ENCODE results near the gene UROD. TPM values are rescaled to one million over a fixed set of nuclear protein-coding genes. Genes with fewer than 3 reads are reported as not detected.

UROD gene
- total RNA-seq, 1 experiment from 2014 or later, result 118 TPM

GRCh38 chr1:45044916-45045315 lies 32.9 kb downstream of the UROD start (continued):
- no peak for TF ChIP-seq FOXK1 (CRISPR knock-in tag; IDR thresholded peaks at IDR 0.05)

GRCh38 chr1:45047032-45047431 lies 35.0 kb downstream of the UROD start:
- Mint-ChIP-seq H3K36me3 (no peaks in the 10 kb centered on the region), H3K27ac (no peak overlapping the region), H3K4me3 (no peak overlapping the region), H3K4me1 (peaks cover 15% of the 10 kb centered on the region), H3K9me3 (no peaks in the 10 kb centered on the region), H3K27me3 (ENCODE audit: low read depth) (no peaks in the 10 kb centered on the region)
- TF ChIP-seq TEAD1 (CRISPR knock-in tag; IDR thresholded peaks at IDR 0.05) (no peak), ATF6 (CRISPR knock-in tag; IDR thresholded peaks at IDR 0.05) (no peak), NR2C2 (CRISPR knock-in tag; IDR thresholded peaks at IDR 0.05) (no peak), GRHL2 (CRISPR knock-in tag; IDR thresholded peaks at IDR 0.05; ENCODE audit: insufficient replicate concordance, severe bottlenecking) (no peak), ATF2 (CRISPR knock-in tag; IDR thresholded peaks at IDR 0.05; ENCODE audit: borderline replicate concordance, low read depth) (no peak), ZMAT4 (CRISPR knock-in tag; IDR thresholded peaks at IDR 0.05) (no peak), CREB1 (CRISPR knock-in tag; IDR thresholded peaks at IDR 0.05) (no peak)
- ATAC-seq (no peak), DNase-seq (ENCODE audit: low spot score) (no peak)
- CTCF ChIA-PET, result no interaction called here
- POLR2A ChIA-PET, result no interaction called here

GRCh38 chr1:45051005-45051772 lies 39.1 kb downstream of the UROD start:
- DNase-seq (ENCODE audit: low spot score), result no peak
- H3K27me3 Mint-ChIP-seq (ENCODE audit: low read depth), result no peaks in the 10 kb centered on the region
- no peak for ATAC-seq
- H3K9me3 Mint-ChIP-seq, result no peaks in the 10 kb centered on the region
- H3K4me3 Mint-ChIP-seq, result no peak overlapping the region
- CTCF ChIA-PET, result interaction anchor here (0.7 to 1.2 kb wide), 3 partner anchors 33 to 449 kb away, joined by 3 to 6 read pairs (median 4); partner anchors contain the start of genes CCDC163 and MMACHC
- POLR2A ChIA-PET, result no interaction called here
- H3K36me3 Mint-ChIP-seq, result no peaks in the 10 kb centered on the region
- no peak for TF ChIP-seq E2F4 (CRISPR knock-in tag; IDR thresholded peaks at IDR 0.05; ENCODE audit: borderline replicate concordance, low read depth)
- no peak for TF ChIP-seq ETV6 (CRISPR knock-in tag; IDR thresholded peaks at IDR 0.05)
- no peak for TF ChIP-seq GABPB1 (CRISPR knock-in tag; IDR thresholded peaks at IDR 0.05)
- no peak for TF ChIP-seq IRF1 (CRISPR knock-in tag; IDR thresholded peaks at IDR 0.05)
- no peak for TF ChIP-seq ZNF423 (CRISPR knock-in tag; IDR thresholded peaks at IDR 0.05)
- TF ChIP-seq ATF2 (CRISPR knock-in tag; IDR thresholded peaks at IDR 0.05; ENCODE audit: borderline replicate concordance, low read depth), result no peak
- TF ChIP-seq ZNF317 (CRISPR knock-in tag; IDR thresholded peaks at IDR 0.05; ENCODE audit: borderline replicate concordance, low read depth), result no peak
- TF ChIP-seq MLX (CRISPR knock-in tag; IDR thresholded peaks at IDR 0.05), result no peak
- TF ChIP-seq FOXK1 (CRISPR knock-in tag; IDR thresholded peaks at IDR 0.05), result no peak
- TF ChIP-seq OVOL2 (CRISPR knock-in tag; IDR thresholded peaks at IDR 0.05; ENCODE audit: borderline replicate concordance), result no peak
- no peak for TF ChIP-seq ZBTB43 (CRISPR knock-in tag; IDR thresholded peaks at IDR 0.05)
- TF ChIP-seq TCF7 (CRISPR knock-in tag; IDR thresholded peaks at IDR 0.05; ENCODE audit: low read depth), result no peak
- TF ChIP-seq USF2 (CRISPR knock-in tag; IDR thresholded peaks at IDR 0.05), result no peak
- TF ChIP-seq GTF2I (CRISPR knock-in tag; conservative IDR thresholded peaks at IDR 0.05), result no peak
- TF ChIP-seq CREB1 (CRISPR knock-in tag; IDR thresholded peaks at IDR 0.05), result no peak
- no peak for TF ChIP-seq MXD4 (CRISPR knock-in tag; IDR thresholded peaks at IDR 0.05; ENCODE audit: borderline replicate concordance)
- no peak for TF ChIP-seq CREM (CRISPR knock-in tag; IDR thresholded peaks at IDR 0.05)
- H3K4me1 Mint-ChIP-seq, result no peaks in the 10 kb centered on the region
- no peak overlapping the region for H3K27ac Mint-ChIP-seq
